ENCODE data around the gene XRCC2.

- TF ChIP-seq POLR2A (IDR thresholded peaks at IDR 0.05; ENCODE audit: extremely low read depth, insufficient read length) (no peak), CTCF (IDR thresholded peaks at IDR 0.05; ENCODE audit: low read depth, low read length) (no peak), MAX (IDR thresholded peaks at IDR 0.05; ENCODE audit: low read depth, low read length) (no peak)
These were observed 9.9 kb downstream of the XRCC2 start for GRCh38 chr7:152666078-152666477.

Data from NB4 (cell line).